GM23338 (cell line): ENCODE data around the gene DNAH6. TPM values are rescaled to one million over a fixed set of nuclear protein-coding genes. Genes with fewer than 3 reads are reported as not detected.

Experiments
- ATAC-seq: fragments of 200-7000 bp; cut with Tn5 transposase; 3 replicates; pipeline ENCODE4 v1.9.1; 2020
- DNase-seq: peaks from one replicate; pipeline ENCODE4 v3.0.0-alpha.2; 2015; ENCODE audit warnings: low spot score
- H2AFZ ChIP-seq: fragments of 200-600 bp; sonication (generic); 2 replicates; pipeline ENCODE4 v1.8.0; 2016; ENCODE audit warnings: antibody characterized with exemption, mild to moderate bottlenecking, moderate library complexity
- H3F3A ChIP-seq: fragments of 200-600 bp; sonication (generic); replicated peaks from 2 replicates; pipeline ENCODE4 v1.8.0; 2017; ENCODE audit warnings: antibody characterized with exemption, mixed run types, low read depth
- H3K27ac ChIP-seq: fragments of 200-600 bp; sonication (generic); 2 replicates; pipeline ENCODE4 v1.6.1; 2016; ENCODE audit warnings: low read depth
- H3K27me3 ChIP-seq: fragments of 200-600 bp; sonication (generic); 2 replicates; pipeline ENCODE4 v1.8.0; 2016; ENCODE audit warnings: mild to moderate bottlenecking, mixed run types, moderate library complexity; ENCODE audit not compliant: insufficient read depth
- H3K36me3 ChIP-seq: fragments of 200-600 bp; sonication (generic); 2 replicates; pipeline ENCODE4 v1.8.0; 2016; ENCODE audit warnings: mild to moderate bottlenecking; ENCODE audit not compliant: insufficient read depth
- H3K4me1 ChIP-seq: fragments of 200-600 bp; sonication (generic); 2 replicates; pipeline ENCODE4 v1.8.0; 2016; ENCODE audit warnings: mild to moderate bottlenecking, moderate library complexity; ENCODE audit not compliant: insufficient read depth
- H3K4me2 ChIP-seq: fragments of 200-600 bp; sonication (generic); 2 replicates; pipeline ENCODE4 v1.7.1; 2017; ENCODE audit warnings: mixed run types
- H3K4me3 ChIP-seq: fragments of 200-600 bp; sonication (generic); 2 replicates; pipeline ENCODE4 v1.6.1; 2016; ENCODE audit warnings: mixed run types
- H3K79me2 ChIP-seq: fragments of 200-600 bp; sonication (generic); replicated peaks from 2 replicates; pipeline ENCODE4 v1.8.0; 2017; ENCODE audit warnings: mild to moderate bottlenecking; ENCODE audit not compliant: insufficient read depth
- H3K9me2 ChIP-seq: fragments of 200-600 bp; sonication (generic); 2 replicates; pipeline ENCODE4 v1.8.0; 2017; ENCODE audit not compliant: insufficient read depth
- H4K20me1 ChIP-seq: fragments of 200-600 bp; sonication (generic); replicated peaks from 2 replicates; pipeline ENCODE4 v1.8.0; 2017; ENCODE audit warnings: mild to moderate bottlenecking; ENCODE audit not compliant: insufficient read depth
- H3K27ac Mint-ChIP-seq: 2 replicates; pipeline ENCODE4 v1.8.0; 2020; ENCODE audit warnings: inconsistent platforms, mild to moderate bottlenecking, moderate library complexity, mixed read lengths
- H3K27me3 Mint-ChIP-seq: 3 replicates; pipeline ENCODE4 v1.8.0; 2022; ENCODE audit warnings: low read depth, mild to moderate bottlenecking, moderate library complexity, mixed read lengths, inconsistent platforms; ENCODE audit not compliant: insufficient read depth, poor library complexity
- H3K36me3 Mint-ChIP-seq: 3 replicates; pipeline ENCODE4 v1.8.0; 2021; ENCODE audit warnings: low read depth, mild to moderate bottlenecking, inconsistent platforms, moderate library complexity, mixed read lengths
- H3K4me1 Mint-ChIP-seq: 3 replicates; pipeline ENCODE4 v1.8.0; 2020; ENCODE audit warnings: mild to moderate bottlenecking, inconsistent platforms, mixed read lengths
- H3K4me3 Mint-ChIP-seq: 3 replicates; pipeline ENCODE4 v1.8.0; 2021; ENCODE audit warnings: moderate library complexity, mild to moderate bottlenecking, inconsistent platforms, mixed read lengths
- H3K9me3 Mint-ChIP-seq: 3 replicates; pipeline ENCODE4 v1.8.0; 2020; ENCODE audit warnings: moderate library complexity, mild to moderate bottlenecking, inconsistent platforms, mixed read lengths
- CREB1 ChIP-seq: fragments of 250-450 bp; sonication (Bioruptor Pico); IDR thresholded peaks from 2 replicates; pipeline ENCODE4 v1.5.0; 2020; ENCODE audit warnings: low read depth, mild to moderate bottlenecking, moderate library complexity
- ETS1 ChIP-seq: IDR thresholded peaks from 2 replicates; pipeline ENCODE4 v1.6.1; 2016; ENCODE audit warnings: antibody characterized with exemption
- EZH2 ChIP-seq: fragments of 200-600 bp; sonication (generic); IDR thresholded peaks from one replicate; pipeline ENCODE4 v1.8.0; 2017; ENCODE audit warnings: antibody characterized with exemption, mild to moderate bottlenecking, low read depth; ENCODE audit not compliant: unreplicated experiment
- EZH2phosphoT487 ChIP-seq: fragments of 200-600 bp; sonication (generic); IDR thresholded peaks from one replicate; pipeline ENCODE4 v1.8.1; 2018; ENCODE audit warnings: antibody characterized with exemption; ENCODE audit not compliant: unreplicated experiment
- JUNB ChIP-seq: IDR thresholded peaks from one replicate; pipeline ENCODE4 v1.6.1; 2016; ENCODE audit warnings: antibody characterized with exemption; ENCODE audit not compliant: unreplicated experiment
- NANOG ChIP-seq: IDR thresholded peaks from 2 replicates; pipeline ENCODE4 v1.6.1; 2016; ENCODE audit warnings: antibody characterized with exemption, borderline replicate concordance
- POLR2AphosphoS5 ChIP-seq: IDR thresholded peaks from 2 replicates; pipeline ENCODE4 v1.6.1; 2016; ENCODE audit warnings: antibody characterized with exemption, low read depth
- STAT1 ChIP-seq: IDR thresholded peaks from one replicate; pipeline ENCODE4 v1.6.1; 2016; ENCODE audit warnings: antibody characterized with exemption; ENCODE audit not compliant: unreplicated experiment
- ZNF114 ChIP-seq: fragments of 250-450 bp; sonication (Bioruptor Pico); IDR thresholded peaks from 2 replicates; pipeline ENCODE4 v1.5.0; 2020; ENCODE audit warnings: mild to moderate bottlenecking, moderate library complexity
- ZNF331 ChIP-seq: fragments of 250-450 bp; sonication (Bioruptor Pico); IDR thresholded peaks from 2 replicates; pipeline ENCODE4 v1.5.0; 2020; ENCODE audit warnings: low read depth, mild to moderate bottlenecking, moderate library complexity
- ZNF462 ChIP-seq: fragments of 250-450 bp; sonication (Bioruptor Pico); IDR thresholded peaks from 2 replicates; pipeline ENCODE4 v1.5.0; 2020; ENCODE audit warnings: mild to moderate bottlenecking, moderate library complexity
- polyA plus RNA-seq: library from polyadenylated mRNA; unstranded; fragments of >200 nt; fragmentation: Nextera tagmentation; extraction: Ambion mirVana; gene quantifications from 2 replicates; pipeline ENCODE4 v1.2.1, GENCODE V29; 2016
- total RNA-seq: library from RNA; depleted of rRNA; stranded (reverse); fragments of >200 nt; shearing (Covaris generic); gene quantifications from 2 replicates; pipeline ENCODE4 v1.2.3, GENCODE V29; 2014
- TF ChIP-seq, protein P1 (sequence below): IDR thresholded peaks from one replicate; pipeline ENCODE4 v1.6.1; 2018; ENCODE audit warnings: antibody characterized with exemption; ENCODE audit not compliant: unreplicated experiment
- TF ChIP-seq, protein P2 (sequence below), 2 experiments: fragments of 200-600 bp in 1 of 2; sonication (generic) in 1 of 2; conservative IDR thresholded peaks; 2 replicates each; pipeline versions ENCODE4 v1.5.1 to v1.6.1; 2016 to 2017; ENCODE audit warnings: antibody characterized with exemption in 2 of 2, low read depth in 2 of 2, mild to moderate bottlenecking in 2 of 2, moderate library complexity in 1 of 2

DNAH6 gene
- total and polyA plus RNA-seq, 2 experiments from 2014 or later: 0.27 to 0.31 TPM

DNA sequence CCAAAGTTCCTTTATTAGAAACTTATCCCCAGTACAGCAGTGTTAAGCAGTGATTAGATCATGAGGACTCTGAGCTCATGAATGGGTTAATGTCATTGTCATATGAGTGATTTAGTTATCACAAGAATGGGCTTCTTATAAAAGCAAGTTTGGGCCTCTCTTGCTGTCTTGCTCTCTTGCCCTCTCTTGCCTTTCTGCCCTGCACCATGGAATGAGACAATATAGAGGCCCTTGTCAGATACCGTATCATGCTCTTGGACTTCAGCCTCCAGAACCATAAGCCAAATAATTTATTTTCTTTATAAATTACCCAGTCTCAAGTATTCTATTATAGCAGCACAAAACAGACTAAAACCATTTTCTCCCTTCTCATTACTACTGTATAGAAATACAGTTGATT, 238.8 kb downstream of the DNAH6 start:
- Histone ChIP-seq H3K36me3 (no peaks in the 10 kb centered on the region), H4K20me1 (no peaks in the 10 kb centered on the region), H2AFZ (no peak overlapping the region), H3K27ac (no peak overlapping the region), H3K9me2 (no peaks in the 10 kb centered on the region), H3K4me2 (no peak overlapping the region), H3K79me2 (no peaks in the 10 kb centered on the region), H3F3A (no peaks in the 10 kb centered on the region), H3K4me3 (no peak overlapping the region), H3K4me1 (peaks cover 14% of the 10 kb centered on the region; the same call in 1 of the 2 replicates), H3K27me3 (no peaks in the 10 kb centered on the region)
- no peak for TF ChIP-seq ZNF331
- TF ChIP-seq NANOG: no peak
- TF ChIP-seq, protein P1, sequence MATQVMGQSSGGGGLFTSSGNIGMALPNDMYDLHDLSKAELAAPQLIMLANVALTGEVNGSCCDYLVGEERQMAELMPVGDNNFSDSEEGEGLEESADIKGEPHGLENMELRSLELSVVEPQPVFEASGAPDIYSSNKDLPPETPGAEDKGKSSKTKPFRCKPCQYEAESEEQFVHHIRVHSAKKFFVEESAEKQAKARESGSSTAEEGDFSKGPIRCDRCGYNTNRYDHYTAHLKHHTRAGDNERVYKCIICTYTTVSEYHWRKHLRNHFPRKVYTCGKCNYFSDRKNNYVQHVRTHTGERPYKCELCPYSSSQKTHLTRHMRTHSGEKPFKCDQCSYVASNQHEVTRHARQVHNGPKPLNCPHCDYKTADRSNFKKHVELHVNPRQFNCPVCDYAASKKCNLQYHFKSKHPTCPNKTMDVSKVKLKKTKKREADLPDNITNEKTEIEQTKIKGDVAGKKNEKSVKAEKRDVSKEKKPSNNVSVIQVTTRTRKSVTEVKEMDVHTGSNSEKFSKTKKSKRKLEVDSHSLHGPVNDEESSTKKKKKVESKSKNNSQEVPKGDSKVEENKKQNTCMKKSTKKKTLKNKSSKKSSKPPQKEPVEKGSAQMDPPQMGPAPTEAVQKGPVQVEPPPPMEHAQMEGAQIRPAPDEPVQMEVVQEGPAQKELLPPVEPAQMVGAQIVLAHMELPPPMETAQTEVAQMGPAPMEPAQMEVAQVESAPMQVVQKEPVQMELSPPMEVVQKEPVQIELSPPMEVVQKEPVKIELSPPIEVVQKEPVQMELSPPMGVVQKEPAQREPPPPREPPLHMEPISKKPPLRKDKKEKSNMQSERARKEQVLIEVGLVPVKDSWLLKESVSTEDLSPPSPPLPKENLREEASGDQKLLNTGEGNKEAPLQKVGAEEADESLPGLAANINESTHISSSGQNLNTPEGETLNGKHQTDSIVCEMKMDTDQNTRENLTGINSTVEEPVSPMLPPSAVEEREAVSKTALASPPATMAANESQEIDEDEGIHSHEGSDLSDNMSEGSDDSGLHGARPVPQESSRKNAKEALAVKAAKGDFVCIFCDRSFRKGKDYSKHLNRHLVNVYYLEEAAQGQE: no peak
- no peak for TF ChIP-seq STAT1
- TF ChIP-seq ZNF114 (CRISPR knock-in tag): no peak
- no peak for TF ChIP-seq ZNF462 (CRISPR knock-in tag)
- no peak for TF ChIP-seq JUNB
- TF ChIP-seq CREB1 (CRISPR knock-in tag): no peak
- TF ChIP-seq POLR2AphosphoS5: no peak
- no peak for TF ChIP-seq ETS1
- TF ChIP-seq, protein P2, sequence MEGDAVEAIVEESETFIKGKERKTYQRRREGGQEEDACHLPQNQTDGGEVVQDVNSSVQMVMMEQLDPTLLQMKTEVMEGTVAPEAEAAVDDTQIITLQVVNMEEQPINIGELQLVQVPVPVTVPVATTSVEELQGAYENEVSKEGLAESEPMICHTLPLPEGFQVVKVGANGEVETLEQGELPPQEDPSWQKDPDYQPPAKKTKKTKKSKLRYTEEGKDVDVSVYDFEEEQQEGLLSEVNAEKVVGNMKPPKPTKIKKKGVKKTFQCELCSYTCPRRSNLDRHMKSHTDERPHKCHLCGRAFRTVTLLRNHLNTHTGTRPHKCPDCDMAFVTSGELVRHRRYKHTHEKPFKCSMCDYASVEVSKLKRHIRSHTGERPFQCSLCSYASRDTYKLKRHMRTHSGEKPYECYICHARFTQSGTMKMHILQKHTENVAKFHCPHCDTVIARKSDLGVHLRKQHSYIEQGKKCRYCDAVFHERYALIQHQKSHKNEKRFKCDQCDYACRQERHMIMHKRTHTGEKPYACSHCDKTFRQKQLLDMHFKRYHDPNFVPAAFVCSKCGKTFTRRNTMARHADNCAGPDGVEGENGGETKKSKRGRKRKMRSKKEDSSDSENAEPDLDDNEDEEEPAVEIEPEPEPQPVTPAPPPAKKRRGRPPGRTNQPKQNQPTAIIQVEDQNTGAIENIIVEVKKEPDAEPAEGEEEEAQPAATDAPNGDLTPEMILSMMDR (conservative IDR thresholded peaks at IDR 0.05; ENCODE audit: low read depth in 2 of 2): no peak
- TF ChIP-seq EZH2phosphoT487: no peak
- no peak for TF ChIP-seq EZH2
- H3K27me3 Mint-ChIP-seq: no peaks in the 10 kb centered on the region
- H3K36me3 Mint-ChIP-seq: no peaks in the 10 kb centered on the region
- DNase-seq (no peak), ATAC-seq (no peak)
- peaks cover 16% of the 10 kb centered on the region; the same call in 2 of the 3 replicates for H3K4me1 Mint-ChIP-seq
- no peaks in the 10 kb centered on the region; the same call in 2 of the 3 replicates for H3K9me3 Mint-ChIP-seq
- no peak overlapping the region for H3K27ac Mint-ChIP-seq
- no peak overlapping the region for H3K4me3 Mint-ChIP-seq
